SK-N-SH treated with all-trans-retinoic acid at 6 μM for 48 hours (cell line): ENCODE data around the gene ADAMTS2.

Experiments used
- ATAC-seq: fragments of 200-7000 bp; cut with Tn5 transposase; 3 replicates; pipeline ENCODE4 v1.9.1; 2020; ENCODE audit warnings: mild to moderate bottlenecking, moderate library complexity
- ARNTL ChIP-seq: fragments of 450-650 bp; formaldehyde crosslinking; IDR thresholded peaks from 2 replicates; pipeline ENCODE4 v1.5.0; 2020; ENCODE audit warnings: low read depth, mild to moderate bottlenecking, moderate library complexity, borderline replicate concordance
- BACH2 ChIP-seq: fragments of 250-450 bp; sonication (Bioruptor Pico); IDR thresholded peaks from 2 replicates; pipeline ENCODE4 v1.9.0; 2021; ENCODE audit warnings: mild to moderate bottlenecking, borderline replicate concordance
- CREB5 ChIP-seq: fragments of 250-450 bp; sonication (Bioruptor Pico); IDR thresholded peaks from 2 replicates; pipeline ENCODE4 v1.5.1; 2020; ENCODE audit warnings: low read depth, mild to moderate bottlenecking, moderate library complexity
- CSDC2 ChIP-seq: fragments of 250-450 bp; sonication (Bioruptor Pico); IDR thresholded peaks from 2 replicates; pipeline ENCODE4 v1.5.0; 2020; ENCODE audit warnings: mild to moderate bottlenecking, moderate library complexity
- GLIS3 ChIP-seq: fragments of 250-450 bp; sonication (Bioruptor Pico); IDR thresholded peaks from 2 replicates; pipeline ENCODE4 v1.5.0; 2020; ENCODE audit warnings: mild to moderate bottlenecking, moderate library complexity
- ISL1 ChIP-seq: fragments of 250-450 bp; sonication (Bioruptor Pico); IDR thresholded peaks from 2 replicates; pipeline ENCODE4 v2.1.2; 2022; ENCODE audit warnings: mild to moderate bottlenecking, moderate library complexity
- OSR1 ChIP-seq: fragments of 250-450 bp; sonication (Bioruptor Pico); IDR thresholded peaks from 2 replicates; pipeline ENCODE4 v1.8.0; 2022; ENCODE audit warnings: moderate library complexity, mild to moderate bottlenecking, inconsistent platforms
- PPARA ChIP-seq: fragments of 250-450 bp; sonication (Bioruptor Pico); IDR thresholded peaks from 2 replicates; pipeline ENCODE4 v1.5.0; 2020; ENCODE audit warnings: mild to moderate bottlenecking, borderline replicate concordance
- SNAI2 ChIP-seq: fragments of 250-450 bp; sonication (Bioruptor Pico); IDR thresholded peaks from 2 replicates; pipeline ENCODE4 v1.5.0; 2020; ENCODE audit warnings: mild to moderate bottlenecking, moderate library complexity
- TCF4 ChIP-seq: fragments of 250-450 bp; sonication (Bioruptor Pico); IDR thresholded peaks from 2 replicates; pipeline ENCODE4 v1.8.0; 2021; ENCODE audit warnings: mild to moderate bottlenecking, moderate library complexity, borderline replicate concordance
- TOX ChIP-seq: fragments of 250-450 bp; sonication (Bioruptor Pico); IDR thresholded peaks from 2 replicates; pipeline ENCODE4 v1.8.0; 2021; ENCODE audit warnings: mild to moderate bottlenecking, moderate library complexity, borderline replicate concordance
- TSHZ2 ChIP-seq: fragments of 250-450 bp; sonication (Bioruptor Pico); IDR thresholded peaks from 2 replicates; pipeline ENCODE4 v1.5.0; 2020; ENCODE audit warnings: mild to moderate bottlenecking, moderate library complexity
- ZC3H10 ChIP-seq: fragments of 250-450 bp; sonication (Bioruptor Pico); IDR thresholded peaks from 2 replicates; pipeline ENCODE4 v1.5.1; 2021; ENCODE audit warnings: mild to moderate bottlenecking, moderate library complexity
- ZFP3 ChIP-seq: fragments of 250-450 bp; sonication (Bioruptor Pico); IDR thresholded peaks from 2 replicates; pipeline ENCODE4 v1.5.0; 2020; ENCODE audit warnings: mild to moderate bottlenecking, moderate library complexity
- ZFP30 ChIP-seq: fragments of 450-650 bp; formaldehyde crosslinking; IDR thresholded peaks from 2 replicates; pipeline ENCODE4 v1.5.0; 2022; ENCODE audit warnings: mild to moderate bottlenecking, moderate library complexity
- ZNF70 ChIP-seq: fragments of 450-650 bp; formaldehyde crosslinking; IDR thresholded peaks from 2 replicates; pipeline ENCODE4 v1.5.0; 2020; ENCODE audit warnings: mild to moderate bottlenecking, moderate library complexity
- ZNF8 ChIP-seq: fragments of 450-650 bp; formaldehyde crosslinking; IDR thresholded peaks from 2 replicates; pipeline ENCODE4 v1.5.0; 2020; ENCODE audit warnings: mild to moderate bottlenecking, moderate library complexity
- TF ChIP-seq, protein P1 (sequence below): fragments of 250-450 bp; sonication (Bioruptor Pico); IDR thresholded peaks from 2 replicates; pipeline ENCODE4 v1.5.1; 2021; ENCODE audit warnings: mild to moderate bottlenecking, moderate library complexity
- TF ChIP-seq, protein P2 (sequence below): fragments of 250-450 bp; sonication (Bioruptor Pico); IDR thresholded peaks from 2 replicates; pipeline ENCODE4 v1.8.0; 2021; ENCODE audit warnings: low read depth, mild to moderate bottlenecking, moderate library complexity, borderline replicate concordance

ADAMTS2 gene

GRCh38 chr5:179119415-179120170 lies 225.7 kb downstream of the ADAMTS2 start:
- TF ChIP-seq, protein P1, sequence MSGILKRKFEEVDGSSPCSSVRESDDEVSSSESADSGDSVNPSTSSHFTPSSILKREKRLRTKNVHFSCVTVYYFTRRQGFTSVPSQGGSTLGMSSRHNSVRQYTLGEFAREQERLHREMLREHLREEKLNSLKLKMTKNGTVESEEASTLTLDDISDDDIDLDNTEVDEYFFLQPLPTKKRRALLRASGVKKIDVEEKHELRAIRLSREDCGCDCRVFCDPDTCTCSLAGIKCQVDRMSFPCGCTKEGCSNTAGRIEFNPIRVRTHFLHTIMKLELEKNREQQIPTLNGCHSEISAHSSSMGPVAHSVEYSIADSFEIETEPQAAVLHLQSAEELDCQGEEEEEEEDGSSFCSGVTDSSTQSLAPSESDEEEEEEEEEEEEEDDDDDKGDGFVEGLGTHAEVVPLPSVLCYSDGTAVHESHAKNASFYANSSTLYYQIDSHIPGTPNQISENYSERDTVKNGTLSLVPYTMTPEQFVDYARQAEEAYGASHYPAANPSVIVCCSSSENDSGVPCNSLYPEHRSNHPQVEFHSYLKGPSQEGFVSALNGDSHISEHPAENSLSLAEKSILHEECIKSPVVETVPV (CRISPR knock-in tag) = no peak
- no peak for TF ChIP-seq ZC3H10
- TF ChIP-seq, all 23 proteins: peak for 0
- no peak for ATAC-seq

DNA sequence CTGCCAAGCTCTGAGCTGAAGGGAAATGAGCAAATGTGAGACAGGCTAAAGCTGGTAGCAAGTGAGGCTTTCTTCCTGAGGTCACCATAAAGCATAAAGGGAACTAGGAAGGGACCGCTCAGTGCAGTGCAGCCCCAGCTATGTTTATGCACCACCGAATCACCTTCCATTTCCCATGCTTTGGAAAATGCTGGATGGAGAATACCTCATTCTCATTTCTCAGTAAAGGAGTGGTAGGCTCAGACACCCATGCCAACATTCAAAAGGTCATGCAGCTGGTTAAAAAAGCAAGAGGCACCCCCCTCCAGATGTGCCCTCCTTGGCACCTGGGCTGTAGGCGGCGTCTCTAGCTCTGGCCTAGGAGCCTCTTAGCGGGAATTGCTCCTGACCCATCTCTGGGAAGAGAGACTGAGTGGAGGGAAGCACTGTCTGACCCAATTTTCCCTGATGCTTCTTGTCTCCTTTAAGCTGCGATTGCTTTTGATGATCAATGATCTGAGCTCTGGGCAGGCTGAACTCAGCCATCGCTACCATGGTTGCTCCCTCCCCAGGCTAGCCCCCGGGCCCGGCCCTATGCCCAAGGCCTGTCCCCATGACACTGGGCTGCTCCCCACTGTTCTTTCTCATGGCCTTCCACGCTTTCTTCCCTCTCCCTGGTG lies 226.4 kb downstream of the ADAMTS2 start:
- no peak for ATAC-seq

DNA sequence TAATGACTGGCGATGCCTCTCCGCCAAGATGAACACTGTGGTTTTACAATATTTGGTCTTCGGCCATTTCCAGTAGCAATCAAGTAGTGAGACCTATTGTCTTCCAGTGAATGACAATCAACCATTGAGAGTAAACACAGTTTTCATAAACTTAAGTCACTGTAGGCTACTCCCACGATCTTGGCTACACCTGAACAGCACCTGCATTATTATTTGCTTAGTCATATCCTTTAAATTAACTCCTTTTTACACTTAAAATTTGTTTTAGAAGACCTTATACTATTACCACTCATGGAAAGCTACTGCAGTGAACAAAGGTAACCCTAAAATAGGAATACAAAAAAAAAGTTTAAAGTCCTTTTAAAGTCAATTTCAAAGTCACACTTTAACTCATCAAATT lies 226.9 kb downstream of the ADAMTS2 start:
- no peak for ATAC-seq
- TF ChIP-seq GLIS3 (CRISPR knock-in tag) (no peak), CSDC2 (CRISPR knock-in tag) (no peak), TSHZ2 (no peak), ZFP30 (CRISPR knock-in tag) (no peak), TOX (no peak), BACH2 (CRISPR knock-in tag) (no peak), ISL1 (no peak), ZFP3 (CRISPR knock-in tag) (no peak), SNAI2 (CRISPR knock-in tag) (no peak), PPARA (CRISPR knock-in tag) (no peak), OSR1 (CRISPR knock-in tag) (no peak)
- TF ChIP-seq, protein P1 (CRISPR knock-in tag) = no peak

More for the DNA sequence above, 226.4 kb downstream of the ADAMTS2 start:
- no peak for TF ChIP-seq ZC3H10
- TF ChIP-seq SNAI2 (CRISPR knock-in tag) = no peak
- TF ChIP-seq CREB5 (CRISPR knock-in tag) = no peak
- no peak for TF ChIP-seq TSHZ2
- no peak for TF ChIP-seq ZNF70 (CRISPR knock-in tag)
- TF ChIP-seq, protein P2, sequence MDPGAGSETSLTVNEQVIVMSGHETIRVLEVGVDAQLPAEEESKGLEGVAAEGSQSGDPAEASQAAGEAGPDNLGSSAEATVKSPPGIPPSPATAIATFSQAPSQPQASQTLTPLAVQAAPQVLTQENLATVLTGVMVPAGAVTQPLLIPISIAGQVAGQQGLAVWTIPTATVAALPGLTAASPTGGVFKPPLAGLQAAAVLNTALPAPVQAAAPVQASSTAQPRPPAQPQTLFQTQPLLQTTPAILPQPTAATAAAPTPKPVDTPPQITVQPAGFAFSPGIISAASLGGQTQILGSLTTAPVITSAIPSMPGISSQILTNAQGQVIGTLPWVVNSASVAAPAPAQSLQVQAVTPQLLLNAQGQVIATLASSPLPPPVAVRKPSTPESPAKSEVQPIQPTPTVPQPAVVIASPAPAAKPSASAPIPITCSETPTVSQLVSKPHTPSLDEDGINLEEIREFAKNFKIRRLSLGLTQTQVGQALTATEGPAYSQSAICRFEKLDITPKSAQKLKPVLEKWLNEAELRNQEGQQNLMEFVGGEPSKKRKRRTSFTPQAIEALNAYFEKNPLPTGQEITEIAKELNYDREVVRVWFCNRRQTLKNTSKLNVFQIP (CRISPR knock-in tag) = no peak
- TF ChIP-seq ZNF8 (CRISPR knock-in tag) = no peak
- TF ChIP-seq ZFP30 (CRISPR knock-in tag) = no peak
- no peak for TF ChIP-seq ARNTL
- TF ChIP-seq TCF4 (CRISPR knock-in tag) = no peak
